ENCODE results near the gene KRT5.

KRT5 gene

DNA sequence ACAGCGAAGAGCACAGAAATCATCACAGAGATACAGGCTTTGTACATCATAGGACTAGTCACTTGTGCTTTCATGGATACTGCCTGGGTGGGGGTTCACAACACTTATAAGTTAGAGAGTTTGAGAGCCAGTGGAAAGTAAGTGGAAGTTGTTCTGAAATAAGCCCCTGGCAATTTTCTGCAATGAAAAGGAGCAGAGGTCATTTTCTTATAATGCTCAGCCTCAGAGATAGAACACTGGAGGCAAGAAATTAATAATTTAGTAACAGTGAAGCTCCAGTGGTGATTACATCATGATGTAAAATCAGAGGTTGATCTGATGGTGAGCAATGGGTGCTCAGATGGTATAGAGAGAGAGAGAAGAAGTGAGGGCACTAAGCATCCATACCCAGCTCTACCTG lies 33.0 kb downstream of the KRT5 start:
- Histone ChIP-seq H3K4me1 (ENCODE audit: insufficient read depth, poor library complexity, severe bottlenecking) (no peaks in the 10 kb centered on the region), H3K9me3 (ENCODE audit: severe bottlenecking) (peaks cover 11% of the 10 kb centered on the region), H3K27ac (ENCODE audit: poor library complexity, severe bottlenecking) (peak overlapping the region; percentile 100), H3K36me3 (ENCODE audit: low read depth) (peaks cover 53% of the 10 kb centered on the region), H3K27me3 (ENCODE audit: insufficient read depth, poor library complexity, severe bottlenecking) (no peaks in the 10 kb centered on the region), H3K4me3 (ENCODE audit: severe bottlenecking) (no peak overlapping the region)
- DNase-seq (ENCODE audit: low spot score) (no peak), ATAC-seq (ENCODE audit: low read depth) (peak; percentile 13)
- TF ChIP-seq, protein P1, sequence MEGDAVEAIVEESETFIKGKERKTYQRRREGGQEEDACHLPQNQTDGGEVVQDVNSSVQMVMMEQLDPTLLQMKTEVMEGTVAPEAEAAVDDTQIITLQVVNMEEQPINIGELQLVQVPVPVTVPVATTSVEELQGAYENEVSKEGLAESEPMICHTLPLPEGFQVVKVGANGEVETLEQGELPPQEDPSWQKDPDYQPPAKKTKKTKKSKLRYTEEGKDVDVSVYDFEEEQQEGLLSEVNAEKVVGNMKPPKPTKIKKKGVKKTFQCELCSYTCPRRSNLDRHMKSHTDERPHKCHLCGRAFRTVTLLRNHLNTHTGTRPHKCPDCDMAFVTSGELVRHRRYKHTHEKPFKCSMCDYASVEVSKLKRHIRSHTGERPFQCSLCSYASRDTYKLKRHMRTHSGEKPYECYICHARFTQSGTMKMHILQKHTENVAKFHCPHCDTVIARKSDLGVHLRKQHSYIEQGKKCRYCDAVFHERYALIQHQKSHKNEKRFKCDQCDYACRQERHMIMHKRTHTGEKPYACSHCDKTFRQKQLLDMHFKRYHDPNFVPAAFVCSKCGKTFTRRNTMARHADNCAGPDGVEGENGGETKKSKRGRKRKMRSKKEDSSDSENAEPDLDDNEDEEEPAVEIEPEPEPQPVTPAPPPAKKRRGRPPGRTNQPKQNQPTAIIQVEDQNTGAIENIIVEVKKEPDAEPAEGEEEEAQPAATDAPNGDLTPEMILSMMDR (IDR thresholded peaks at IDR 0.05; ENCODE audit: poor library complexity, severe bottlenecking), result no peak

DNA sequence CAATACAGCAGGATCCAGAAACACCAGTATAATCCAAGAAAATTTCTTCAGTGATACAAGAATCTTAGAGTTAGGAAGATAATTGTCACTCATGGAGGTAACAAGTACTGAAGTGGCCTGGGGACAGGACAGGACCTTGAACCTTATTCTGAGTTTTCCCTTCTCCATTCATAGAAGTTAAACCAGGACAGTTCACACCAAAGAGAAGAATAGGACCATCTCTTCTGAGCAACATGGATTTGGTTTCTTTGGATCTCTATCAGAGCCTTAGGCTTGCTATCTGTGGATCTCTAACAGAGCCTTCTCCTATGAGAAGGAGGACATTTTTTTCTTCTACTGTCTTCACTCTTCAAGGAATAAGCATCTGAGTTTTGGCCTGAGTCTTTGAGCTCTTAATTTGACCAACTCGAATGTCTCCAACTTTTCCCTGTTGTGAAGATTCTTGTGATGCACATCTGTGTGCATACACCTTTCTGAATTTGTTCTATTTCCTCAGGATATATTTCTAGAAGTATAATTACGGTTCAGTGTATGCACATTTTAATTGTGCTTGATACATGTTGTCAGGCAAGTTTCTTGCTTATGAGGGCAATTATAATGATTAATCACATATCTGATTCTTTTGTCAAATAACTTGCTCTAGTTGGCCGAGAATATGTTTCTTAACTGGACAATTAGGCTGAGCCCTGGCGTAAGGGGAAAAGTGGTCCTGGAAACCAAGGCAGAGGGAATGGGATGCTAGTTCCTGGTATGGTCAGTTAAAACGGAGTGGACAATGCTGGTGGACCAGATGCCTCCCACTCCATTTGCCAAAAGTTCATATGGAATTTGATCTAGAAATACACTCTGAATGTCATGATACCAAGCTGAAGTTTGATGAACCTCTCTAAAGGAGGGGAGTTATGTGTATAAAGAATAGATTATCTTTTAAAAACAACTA lies 33.8 kb downstream of the KRT5 start:
- no peak for DNase-seq (ENCODE audit: low spot score)
- Histone ChIP-seq H3K4me1 (ENCODE audit: insufficient read depth, poor library complexity, severe bottlenecking) (no peaks in the 10 kb centered on the region), H3K4me3 (ENCODE audit: severe bottlenecking) (no peak overlapping the region), H3K27ac (ENCODE audit: poor library complexity, severe bottlenecking) (peak overlapping the region; percentile 100), H3K36me3 (ENCODE audit: low read depth) (peaks cover 45% of the 10 kb centered on the region), H3K27me3 (ENCODE audit: insufficient read depth, poor library complexity, severe bottlenecking) (no peaks in the 10 kb centered on the region), H3K9me3 (ENCODE audit: severe bottlenecking) (peaks cover 11% of the 10 kb centered on the region)
- peak; percentile 32 for ATAC-seq (ENCODE audit: low read depth)
- TF ChIP-seq, protein P1 (IDR thresholded peaks at IDR 0.05; ENCODE audit: poor library complexity, severe bottlenecking), result no peak

DNA sequence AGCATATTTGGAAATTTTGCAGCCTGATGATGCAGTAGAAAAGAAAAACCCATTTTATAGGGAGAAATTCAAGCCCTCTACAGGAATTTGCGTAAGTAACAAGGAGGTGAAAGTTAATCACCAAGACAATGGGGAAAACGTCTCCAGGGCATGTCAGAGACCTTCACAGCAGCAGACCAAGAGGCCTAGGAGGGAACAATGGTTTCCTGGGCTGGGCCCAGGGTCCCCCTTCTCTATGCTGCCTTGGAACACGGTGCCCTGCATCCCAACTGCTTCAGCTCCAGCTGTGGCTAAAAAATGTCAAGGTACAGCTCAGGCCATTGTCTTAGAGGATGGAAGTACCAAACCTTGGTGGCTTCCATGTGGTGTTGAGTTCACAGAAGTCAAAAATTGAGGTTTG lies 40.1 kb downstream of the KRT5 start:
- no peak overlapping the region for H3K4me3 ChIP-seq (ENCODE audit: severe bottlenecking)
- ATAC-seq (ENCODE audit: low read depth) (no peak), DNase-seq (ENCODE audit: low spot score) (no peak)
- no peak overlapping the region for H3K27ac ChIP-seq (ENCODE audit: poor library complexity, severe bottlenecking)
- H3K27me3 ChIP-seq (ENCODE audit: insufficient read depth, poor library complexity, severe bottlenecking), result no peaks in the 10 kb centered on the region
- TF ChIP-seq, protein P1 (IDR thresholded peaks at IDR 0.05; ENCODE audit: poor library complexity, severe bottlenecking), result no peak
- no peaks in the 10 kb centered on the region for H3K36me3 ChIP-seq (ENCODE audit: low read depth)
- H3K9me3 ChIP-seq (ENCODE audit: severe bottlenecking), result peaks cover 5% of the 10 kb centered on the region
- H3K4me1 ChIP-seq (ENCODE audit: insufficient read depth, poor library complexity, severe bottlenecking), result no peaks in the 10 kb centered on the region

DNA sequence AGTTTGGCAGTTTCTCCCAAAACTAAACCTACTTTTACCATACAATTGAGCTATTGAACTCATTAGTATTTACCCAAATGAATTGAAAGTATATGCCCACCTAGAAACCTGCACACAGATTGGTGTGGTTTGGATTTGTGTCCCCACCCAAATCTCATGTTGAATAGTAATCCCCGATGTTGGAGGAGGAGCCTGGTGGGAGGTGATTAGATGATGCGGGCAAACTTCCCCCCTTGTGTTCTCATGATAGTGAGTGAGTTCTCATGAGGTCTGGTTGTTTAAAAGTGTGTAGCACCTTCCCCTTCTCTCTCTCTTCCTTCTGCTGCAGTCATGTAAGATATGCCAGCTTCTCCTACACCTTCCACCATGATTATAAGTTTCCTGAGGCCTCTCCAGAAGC lies 42.5 kb downstream of the KRT5 start:
- H3K27me3 ChIP-seq (ENCODE audit: insufficient read depth, poor library complexity, severe bottlenecking), result no peaks in the 10 kb centered on the region
- H3K4me3 ChIP-seq (ENCODE audit: severe bottlenecking), result no peak overlapping the region
- no peaks in the 10 kb centered on the region for H3K36me3 ChIP-seq (ENCODE audit: low read depth)
- no peaks in the 10 kb centered on the region for H3K9me3 ChIP-seq (ENCODE audit: severe bottlenecking)
- DNase-seq (ENCODE audit: low spot score) (no peak), ATAC-seq (ENCODE audit: low read depth) (no peak)
- no peak overlapping the region for H3K27ac ChIP-seq (ENCODE audit: poor library complexity, severe bottlenecking)
- peaks cover 9% of the 10 kb centered on the region for H3K4me1 ChIP-seq (ENCODE audit: insufficient read depth, poor library complexity, severe bottlenecking)
- TF ChIP-seq, protein P1 (IDR thresholded peaks at IDR 0.05; ENCODE audit: poor library complexity, severe bottlenecking), result no peak

DNA sequence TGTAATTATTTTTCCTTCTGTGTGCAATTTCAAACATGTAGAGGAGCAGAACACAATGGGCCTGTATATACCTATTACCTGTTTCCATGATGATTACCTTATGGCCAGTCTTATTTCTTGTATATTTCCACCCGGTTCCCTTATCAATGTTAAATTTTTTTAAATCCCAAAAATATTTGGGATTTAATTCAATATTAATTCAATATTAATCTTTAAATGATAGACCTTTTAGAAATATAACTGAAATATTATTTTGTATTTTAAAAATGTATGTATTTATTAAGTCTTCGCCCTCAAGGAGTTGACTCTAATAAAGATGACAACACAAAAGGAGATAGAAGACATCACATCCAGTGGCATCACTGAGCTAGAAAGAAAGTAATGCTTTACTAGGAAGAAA lies 46.0 kb downstream of the KRT5 start:
- TF ChIP-seq, protein P1 (IDR thresholded peaks at IDR 0.05; ENCODE audit: poor library complexity, severe bottlenecking), result no peak
- H3K36me3 ChIP-seq (ENCODE audit: low read depth), result no peaks in the 10 kb centered on the region
- H3K4me3 ChIP-seq (ENCODE audit: severe bottlenecking), result no peak overlapping the region
- no peaks in the 10 kb centered on the region for H3K27me3 ChIP-seq (ENCODE audit: insufficient read depth, poor library complexity, severe bottlenecking)
- no peak for ATAC-seq (ENCODE audit: low read depth)
- H3K9me3 ChIP-seq (ENCODE audit: severe bottlenecking), result no peaks in the 10 kb centered on the region
- H3K27ac ChIP-seq (ENCODE audit: poor library complexity, severe bottlenecking), result peak overlapping the region; percentile 29
- DNase-seq (ENCODE audit: low spot score), result no peak
- H3K4me1 ChIP-seq (ENCODE audit: insufficient read depth, poor library complexity, severe bottlenecking), result peaks cover 9% of the 10 kb centered on the region

Data from RWPE2 (cell line).